Measurements from ENCODE around the gene LIN7B. TPM values are rescaled to one million over a fixed set of nuclear protein-coding genes. Genes with fewer than 3 reads are reported as not detected.
A peak's percentile ranks its signal among the peaks of the same experiment; 100 is the strongest.

Gene LIN7B
- total and polyA plus RNA-seq, 9 of the 15 experiments (the other 6 are each of a cell fraction or from before 2014, with no cell fraction given), result 0.89 to 15.7 (median 4.0) TPM

DNA sequence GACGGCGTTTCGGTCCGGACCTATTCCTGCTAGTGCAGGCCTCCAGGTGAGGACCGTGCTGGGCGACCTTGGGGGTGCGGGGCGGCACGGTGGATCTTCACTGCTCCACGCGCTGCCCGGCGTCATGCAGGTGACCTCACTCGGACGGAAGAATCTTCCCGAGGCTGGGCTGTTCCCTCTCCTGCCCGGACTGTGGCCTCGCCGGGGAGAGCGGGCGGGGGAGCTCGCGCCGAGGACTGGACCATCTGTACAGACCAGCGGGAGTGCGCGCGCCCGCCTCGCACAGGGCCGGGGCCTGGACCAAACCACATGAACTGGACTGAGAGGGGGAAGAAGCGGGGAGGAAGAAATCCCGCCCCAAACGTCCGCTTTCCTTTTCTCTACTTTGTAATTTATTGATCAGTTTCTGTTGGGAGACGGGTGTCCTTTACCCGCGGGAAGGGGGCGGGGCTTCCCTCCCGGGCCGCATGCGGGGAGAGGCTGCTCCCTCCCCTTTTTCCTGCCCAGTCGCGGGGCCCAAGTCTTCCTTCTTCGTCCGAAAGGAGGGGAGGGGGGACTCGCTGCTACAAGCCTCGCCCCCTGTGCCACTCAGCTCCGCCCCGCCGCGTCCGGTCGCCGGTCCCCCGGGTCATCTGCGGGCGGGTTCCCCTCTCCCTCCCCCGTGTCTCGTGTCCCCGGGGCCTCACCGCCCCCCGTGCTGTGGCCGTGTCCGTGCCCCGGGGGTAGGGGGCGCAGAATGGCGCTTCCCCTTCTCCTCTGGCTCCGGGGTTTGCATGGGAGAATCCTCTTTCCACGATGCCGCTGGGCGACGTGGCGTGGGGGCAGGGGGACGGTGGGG is 36.2 kb downstream of the LIN7B start (continued):
- TF ChIP-seq, protein P1, sequence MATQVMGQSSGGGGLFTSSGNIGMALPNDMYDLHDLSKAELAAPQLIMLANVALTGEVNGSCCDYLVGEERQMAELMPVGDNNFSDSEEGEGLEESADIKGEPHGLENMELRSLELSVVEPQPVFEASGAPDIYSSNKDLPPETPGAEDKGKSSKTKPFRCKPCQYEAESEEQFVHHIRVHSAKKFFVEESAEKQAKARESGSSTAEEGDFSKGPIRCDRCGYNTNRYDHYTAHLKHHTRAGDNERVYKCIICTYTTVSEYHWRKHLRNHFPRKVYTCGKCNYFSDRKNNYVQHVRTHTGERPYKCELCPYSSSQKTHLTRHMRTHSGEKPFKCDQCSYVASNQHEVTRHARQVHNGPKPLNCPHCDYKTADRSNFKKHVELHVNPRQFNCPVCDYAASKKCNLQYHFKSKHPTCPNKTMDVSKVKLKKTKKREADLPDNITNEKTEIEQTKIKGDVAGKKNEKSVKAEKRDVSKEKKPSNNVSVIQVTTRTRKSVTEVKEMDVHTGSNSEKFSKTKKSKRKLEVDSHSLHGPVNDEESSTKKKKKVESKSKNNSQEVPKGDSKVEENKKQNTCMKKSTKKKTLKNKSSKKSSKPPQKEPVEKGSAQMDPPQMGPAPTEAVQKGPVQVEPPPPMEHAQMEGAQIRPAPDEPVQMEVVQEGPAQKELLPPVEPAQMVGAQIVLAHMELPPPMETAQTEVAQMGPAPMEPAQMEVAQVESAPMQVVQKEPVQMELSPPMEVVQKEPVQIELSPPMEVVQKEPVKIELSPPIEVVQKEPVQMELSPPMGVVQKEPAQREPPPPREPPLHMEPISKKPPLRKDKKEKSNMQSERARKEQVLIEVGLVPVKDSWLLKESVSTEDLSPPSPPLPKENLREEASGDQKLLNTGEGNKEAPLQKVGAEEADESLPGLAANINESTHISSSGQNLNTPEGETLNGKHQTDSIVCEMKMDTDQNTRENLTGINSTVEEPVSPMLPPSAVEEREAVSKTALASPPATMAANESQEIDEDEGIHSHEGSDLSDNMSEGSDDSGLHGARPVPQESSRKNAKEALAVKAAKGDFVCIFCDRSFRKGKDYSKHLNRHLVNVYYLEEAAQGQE (IDR thresholded peaks at IDR 0.05; ENCODE audit: borderline replicate concordance), result peak; percentile 4; the same call in 1 of the 2 replicates
- TF ChIP-seq, protein P1 (CRISPR knock-in tag; IDR thresholded peaks at IDR 0.05; ENCODE audit: low read depth), result no peak
- peak; percentile 92 for TF ChIP-seq MBD2 (IDR thresholded peaks at IDR 0.05; ENCODE audit: borderline replicate concordance, low read depth)
- TF ChIP-seq, protein P2, sequence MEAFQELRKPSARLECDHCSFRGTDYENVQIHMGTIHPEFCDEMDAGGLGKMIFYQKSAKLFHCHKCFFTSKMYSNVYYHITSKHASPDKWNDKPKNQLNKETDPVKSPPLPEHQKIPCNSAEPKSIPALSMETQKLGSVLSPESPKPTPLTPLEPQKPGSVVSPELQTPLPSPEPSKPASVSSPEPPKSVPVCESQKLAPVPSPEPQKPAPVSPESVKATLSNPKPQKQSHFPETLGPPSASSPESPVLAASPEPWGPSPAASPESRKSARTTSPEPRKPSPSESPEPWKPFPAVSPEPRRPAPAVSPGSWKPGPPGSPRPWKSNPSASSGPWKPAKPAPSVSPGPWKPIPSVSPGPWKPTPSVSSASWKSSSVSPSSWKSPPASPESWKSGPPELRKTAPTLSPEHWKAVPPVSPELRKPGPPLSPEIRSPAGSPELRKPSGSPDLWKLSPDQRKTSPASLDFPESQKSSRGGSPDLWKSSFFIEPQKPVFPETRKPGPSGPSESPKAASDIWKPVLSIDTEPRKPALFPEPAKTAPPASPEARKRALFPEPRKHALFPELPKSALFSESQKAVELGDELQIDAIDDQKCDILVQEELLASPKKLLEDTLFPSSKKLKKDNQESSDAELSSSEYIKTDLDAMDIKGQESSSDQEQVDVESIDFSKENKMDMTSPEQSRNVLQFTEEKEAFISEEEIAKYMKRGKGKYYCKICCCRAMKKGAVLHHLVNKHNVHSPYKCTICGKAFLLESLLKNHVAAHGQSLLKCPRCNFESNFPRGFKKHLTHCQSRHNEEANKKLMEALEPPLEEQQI (IDR thresholded peaks at IDR 0.05), result no peak
- TF ChIP-seq, protein P3, sequence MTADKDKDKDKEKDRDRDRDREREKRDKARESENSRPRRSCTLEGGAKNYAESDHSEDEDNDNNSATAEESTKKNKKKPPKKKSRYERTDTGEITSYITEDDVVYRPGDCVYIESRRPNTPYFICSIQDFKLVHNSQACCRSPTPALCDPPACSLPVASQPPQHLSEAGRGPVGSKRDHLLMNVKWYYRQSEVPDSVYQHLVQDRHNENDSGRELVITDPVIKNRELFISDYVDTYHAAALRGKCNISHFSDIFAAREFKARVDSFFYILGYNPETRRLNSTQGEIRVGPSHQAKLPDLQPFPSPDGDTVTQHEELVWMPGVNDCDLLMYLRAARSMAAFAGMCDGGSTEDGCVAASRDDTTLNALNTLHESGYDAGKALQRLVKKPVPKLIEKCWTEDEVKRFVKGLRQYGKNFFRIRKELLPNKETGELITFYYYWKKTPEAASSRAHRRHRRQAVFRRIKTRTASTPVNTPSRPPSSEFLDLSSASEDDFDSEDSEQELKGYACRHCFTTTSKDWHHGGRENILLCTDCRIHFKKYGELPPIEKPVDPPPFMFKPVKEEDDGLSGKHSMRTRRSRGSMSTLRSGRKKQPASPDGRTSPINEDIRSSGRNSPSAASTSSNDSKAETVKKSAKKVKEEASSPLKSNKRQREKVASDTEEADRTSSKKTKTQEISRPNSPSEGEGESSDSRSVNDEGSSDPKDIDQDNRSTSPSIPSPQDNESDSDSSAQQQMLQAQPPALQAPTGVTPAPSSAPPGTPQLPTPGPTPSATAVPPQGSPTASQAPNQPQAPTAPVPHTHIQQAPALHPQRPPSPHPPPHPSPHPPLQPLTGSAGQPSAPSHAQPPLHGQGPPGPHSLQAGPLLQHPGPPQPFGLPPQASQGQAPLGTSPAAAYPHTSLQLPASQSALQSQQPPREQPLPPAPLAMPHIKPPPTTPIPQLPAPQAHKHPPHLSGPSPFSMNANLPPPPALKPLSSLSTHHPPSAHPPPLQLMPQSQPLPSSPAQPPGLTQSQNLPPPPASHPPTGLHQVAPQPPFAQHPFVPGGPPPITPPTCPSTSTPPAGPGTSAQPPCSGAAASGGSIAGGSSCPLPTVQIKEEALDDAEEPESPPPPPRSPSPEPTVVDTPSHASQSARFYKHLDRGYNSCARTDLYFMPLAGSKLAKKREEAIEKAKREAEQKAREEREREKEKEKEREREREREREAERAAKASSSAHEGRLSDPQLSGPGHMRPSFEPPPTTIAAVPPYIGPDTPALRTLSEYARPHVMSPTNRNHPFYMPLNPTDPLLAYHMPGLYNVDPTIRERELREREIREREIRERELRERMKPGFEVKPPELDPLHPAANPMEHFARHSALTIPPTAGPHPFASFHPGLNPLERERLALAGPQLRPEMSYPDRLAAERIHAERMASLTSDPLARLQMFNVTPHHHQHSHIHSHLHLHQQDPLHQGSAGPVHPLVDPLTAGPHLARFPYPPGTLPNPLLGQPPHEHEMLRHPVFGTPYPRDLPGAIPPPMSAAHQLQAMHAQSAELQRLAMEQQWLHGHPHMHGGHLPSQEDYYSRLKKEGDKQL (CRISPR knock-in tag; IDR thresholded peaks at IDR 0.05; ENCODE audit: borderline replicate concordance), result no peak
- no peak for TF ChIP-seq RUNX1 (IDR thresholded peaks at IDR 0.05; ENCODE audit: low read depth)
- no peak; the same call in 1 of the 2 replicates for TF ChIP-seq ZBED1 (IDR thresholded peaks at IDR 0.05)
- peak; percentile 91 for TF ChIP-seq FIP1L1 (IDR thresholded peaks at IDR 0.05; ENCODE audit: low read depth, low read length, poor library complexity, severe bottlenecking)
- TF ChIP-seq TAF1 (IDR thresholded peaks at IDR 0.05; ENCODE audit: control insufficient read depth, extremely low read depth, insufficient read depth, low read length, severe bottlenecking), result peak; percentile 66
